Fibroblast of peridontal ligament (primary cell): Measurements from ENCODE around the gene NANOG.
"Not testable (repeated sequence)": the region's sequence is repeated elsewhere in the genome, so short reads cannot be mapped to it uniquely, and the experiment has no call there.

Source experiments
- DNase-seq: peaks from one replicate; pipeline ENCODE4 v3.0.0-alpha.2; 2010; ENCODE audit errors: extremely low read depth

NANOG gene

DNA sequence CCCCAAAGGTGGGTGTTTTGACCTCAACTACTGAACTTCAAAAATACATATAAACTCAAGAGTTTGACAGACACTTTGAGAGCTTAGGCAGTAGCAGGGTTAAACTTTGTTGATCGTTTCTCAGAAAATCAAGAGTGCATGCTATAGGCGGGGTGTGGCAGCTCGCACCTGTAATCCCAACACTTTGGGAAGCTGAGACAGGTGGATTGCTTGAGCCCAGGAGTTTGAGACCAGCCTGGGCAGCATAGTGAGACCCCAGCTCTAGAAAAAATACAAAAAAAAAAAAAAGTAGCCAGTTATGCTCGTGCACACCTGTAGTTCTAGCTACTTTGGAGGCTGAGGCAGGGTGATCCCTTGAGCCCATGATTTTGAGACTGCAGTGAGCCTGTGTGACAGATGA, 12.3 kb downstream of the NANOG start:
- DNase-seq, result no peak

DNA sequence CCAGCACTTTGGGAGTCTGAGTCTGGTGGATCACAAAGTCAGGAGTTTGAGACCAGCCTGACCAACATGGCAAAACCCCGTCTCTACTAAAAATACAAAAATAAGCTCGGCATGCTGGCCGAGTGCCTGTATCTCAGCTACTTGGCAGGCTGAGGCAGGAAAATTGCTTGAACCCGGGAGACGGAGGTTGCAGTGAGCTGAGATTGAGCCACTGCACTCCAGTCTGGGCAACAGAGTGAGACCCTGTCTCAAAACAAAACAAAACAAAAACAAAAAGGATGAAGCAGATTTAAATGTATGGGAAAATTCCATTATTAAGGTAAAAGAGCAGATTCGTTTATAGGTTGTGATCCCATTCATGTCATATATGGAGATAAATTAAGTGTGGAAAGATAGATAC, 17.1 kb downstream of the NANOG start:
- DNase-seq, result not testable (repeated sequence)

DNA sequence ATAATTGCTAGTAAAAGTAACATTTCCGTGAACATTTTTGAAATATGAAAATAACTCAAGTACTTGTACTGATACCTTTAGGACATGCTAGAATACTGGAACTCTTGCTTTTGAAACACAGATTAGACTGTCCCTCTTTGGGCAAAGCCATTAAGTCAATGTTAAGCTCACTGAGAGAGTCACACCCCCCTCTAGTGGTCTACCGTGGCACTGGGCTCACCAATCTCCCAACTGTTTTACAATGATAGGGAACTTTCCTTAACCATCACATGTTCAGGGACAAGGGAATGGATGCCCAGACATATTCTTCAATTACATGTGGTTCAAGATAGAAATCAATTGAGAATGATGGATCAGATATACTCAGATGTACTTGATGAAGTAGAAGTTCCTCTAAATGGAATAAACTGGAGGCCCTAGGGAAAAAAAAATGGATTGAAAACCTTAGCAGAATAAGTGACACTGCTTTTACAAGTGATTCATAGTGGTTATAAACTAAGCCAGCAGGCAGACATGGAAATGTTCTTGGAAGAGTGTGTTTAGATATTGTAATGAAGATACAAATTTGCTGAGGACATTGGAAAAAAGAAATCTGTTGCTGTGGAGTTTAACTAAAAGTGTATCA, 17.8 kb downstream of the NANOG start:
- peak; percentile 83 for DNase-seq

DNA sequence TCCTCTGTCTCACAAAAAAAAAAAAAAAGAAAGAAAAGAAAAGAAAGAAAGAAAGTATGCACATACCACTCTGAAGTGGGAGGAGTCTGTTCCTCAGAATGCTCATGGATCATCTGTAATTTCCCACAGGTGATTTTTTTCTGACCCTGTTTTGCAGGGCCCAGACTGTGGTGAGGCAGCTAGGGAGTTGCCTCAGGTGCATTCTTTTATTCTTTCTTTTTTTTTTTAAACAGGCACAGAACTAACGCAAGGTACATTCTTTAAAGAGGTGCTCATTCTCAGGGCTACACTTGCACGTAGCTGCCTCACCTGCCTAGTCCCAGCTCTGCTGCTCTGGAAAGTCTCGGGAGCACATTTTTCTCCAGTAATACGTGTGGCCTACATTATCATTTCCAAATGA, 36.6 kb downstream of the NANOG start:
- not testable (repeated sequence) for DNase-seq

DNA sequence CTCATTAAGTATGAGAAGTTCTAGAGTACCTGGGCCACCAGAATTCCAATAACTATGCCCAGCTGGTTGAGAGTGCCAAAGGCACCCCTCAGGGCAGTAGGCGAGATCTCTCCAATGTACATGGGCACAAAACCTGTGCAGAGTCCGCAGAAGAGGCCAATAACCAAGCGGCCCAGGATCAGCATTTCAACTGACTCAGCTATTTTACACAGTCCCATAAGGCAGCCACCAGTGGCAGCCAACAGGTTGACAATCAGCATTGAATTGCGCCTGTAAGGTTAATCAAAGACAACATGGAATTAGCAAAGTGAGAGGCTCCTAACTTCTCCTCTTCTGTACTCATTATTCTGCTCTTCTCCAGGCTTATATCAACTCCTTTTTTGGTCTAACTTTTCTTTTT, 40.5 kb downstream of the NANOG start:
- not testable (repeated sequence) for DNase-seq

DNA sequence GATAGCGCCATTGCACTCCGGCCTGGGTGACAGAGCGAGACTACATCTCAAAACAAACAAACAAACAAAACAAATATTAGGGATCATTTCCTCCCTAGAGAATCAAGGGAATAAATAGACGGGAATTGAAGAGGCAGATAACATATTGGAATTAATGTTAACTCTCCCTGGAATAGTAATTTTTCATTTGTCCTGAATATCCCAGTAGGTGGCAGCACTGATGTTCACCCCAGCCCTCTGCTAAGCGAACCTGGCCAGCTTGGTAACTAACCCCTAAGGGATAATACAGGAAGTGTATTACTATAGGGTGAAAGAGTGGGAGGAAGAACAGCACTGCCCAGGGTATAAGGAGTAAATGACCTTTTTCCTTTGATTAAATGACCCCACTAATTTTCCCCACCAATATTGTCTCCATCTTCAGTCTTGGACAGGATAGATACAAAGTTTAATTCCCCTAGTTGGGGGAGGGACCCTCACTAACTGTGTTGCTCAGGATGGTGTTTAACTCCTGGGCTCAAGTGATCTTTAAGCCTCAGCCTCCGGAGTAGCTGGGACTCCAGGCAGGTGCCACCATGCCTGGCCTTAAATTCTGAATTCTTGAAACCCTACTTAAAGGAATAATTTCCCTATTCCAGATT, 43.0 kb downstream of the NANOG start:
- DNase-seq, result peak; percentile 52

DNA sequence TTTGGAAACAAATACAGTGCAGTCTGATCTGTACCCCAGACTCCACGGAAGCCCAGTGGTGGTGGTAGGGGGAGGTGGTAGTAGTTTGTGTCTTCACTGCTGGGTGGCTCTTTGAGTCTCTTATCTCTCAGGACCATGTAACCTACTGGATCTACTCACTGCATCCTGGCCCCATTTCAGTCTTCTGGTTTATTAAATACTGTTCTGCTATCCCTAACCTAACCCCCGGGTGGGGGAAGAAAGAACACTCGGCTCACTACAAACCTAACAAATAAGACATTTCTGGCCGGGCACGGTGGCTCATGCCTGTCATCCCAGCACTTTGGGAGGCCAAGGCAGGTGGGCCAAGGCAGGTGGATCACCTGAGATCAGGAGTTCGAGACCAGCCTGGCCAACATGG, 44.0 kb downstream of the NANOG start:
- DNase-seq, result not testable (repeated sequence)

DNA sequence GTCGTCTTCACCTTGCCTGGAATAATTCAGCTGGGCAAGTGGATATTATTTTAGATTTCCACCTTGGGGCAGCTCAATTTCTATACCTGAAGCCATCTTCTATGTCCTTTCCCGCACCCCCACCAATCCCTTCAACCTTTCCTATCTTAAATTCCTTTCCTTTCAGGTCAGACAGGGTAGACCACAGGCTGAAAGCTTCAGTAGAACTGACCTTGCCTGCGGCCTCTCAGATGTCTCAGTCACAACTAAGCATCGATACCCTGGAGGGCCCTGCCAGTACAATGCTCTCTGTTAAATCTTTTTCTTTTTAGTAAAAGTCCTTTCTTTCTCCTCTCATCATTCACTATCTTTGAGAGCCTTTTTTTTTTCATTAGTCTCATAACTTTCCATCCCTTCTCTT, 44.6 kb downstream of the NANOG start:
- no peak for DNase-seq

DNA sequence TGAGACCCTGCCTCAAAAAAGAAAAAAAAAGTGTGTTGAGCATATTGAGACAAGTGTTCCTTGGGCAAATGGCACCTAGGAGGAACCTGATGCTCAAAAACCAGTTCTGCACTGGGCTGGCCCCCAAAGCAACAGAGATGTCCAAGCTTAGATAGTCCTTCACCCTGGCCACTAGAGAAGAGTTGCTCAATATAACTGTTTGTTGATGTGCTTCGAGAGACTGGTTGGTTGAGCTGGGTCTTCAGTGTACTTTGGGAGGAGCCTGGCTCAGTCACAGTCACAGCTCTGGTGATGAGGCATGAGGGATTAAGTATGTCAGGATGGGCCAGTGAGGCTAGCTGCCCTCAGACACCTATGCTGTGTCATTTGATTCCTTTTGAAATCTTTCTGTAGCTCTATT, 45.5 kb downstream of the NANOG start:
- DNase-seq, result no peak

DNA sequence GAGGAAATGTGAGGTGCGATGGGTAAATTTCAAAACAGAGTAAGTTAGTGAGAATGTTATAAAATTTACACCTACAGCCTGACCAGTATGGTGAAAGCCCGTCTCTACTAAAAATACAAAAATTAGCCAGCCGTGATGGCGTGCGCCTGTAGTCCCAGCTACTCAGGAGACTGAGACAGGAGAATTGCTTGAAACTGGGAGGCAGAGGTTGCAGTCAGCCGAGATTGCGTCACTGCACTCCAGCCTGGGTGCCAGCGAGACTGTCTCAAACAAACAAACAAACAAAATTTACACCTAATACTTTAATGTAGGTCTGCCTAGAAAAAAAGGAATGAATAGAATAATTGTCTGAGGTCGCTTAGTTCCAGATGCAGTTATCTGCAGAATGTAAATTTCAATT, 45.9 kb downstream of the NANOG start:
- DNase-seq, result no peak

DNA sequence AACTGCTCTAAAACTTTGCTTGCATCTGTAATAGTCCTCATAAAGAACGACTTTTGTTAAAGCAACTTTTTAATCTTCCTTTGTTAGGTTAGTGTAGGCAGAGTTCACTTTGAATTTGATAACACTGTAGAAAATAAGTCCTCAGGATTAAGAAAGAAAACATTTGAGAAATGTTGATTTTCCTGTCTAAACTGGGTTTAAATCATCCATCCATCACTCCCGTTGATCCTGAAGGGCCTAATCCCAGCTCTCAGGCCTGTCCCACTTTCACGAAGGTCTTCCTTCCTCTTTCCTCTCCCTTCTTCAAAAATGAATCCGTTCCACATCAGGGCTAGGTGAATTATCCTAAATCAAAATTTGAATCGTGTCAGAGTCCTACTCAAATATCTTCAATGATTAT, 46.6 kb downstream of the NANOG start:
- no peak for DNase-seq

DNA sequence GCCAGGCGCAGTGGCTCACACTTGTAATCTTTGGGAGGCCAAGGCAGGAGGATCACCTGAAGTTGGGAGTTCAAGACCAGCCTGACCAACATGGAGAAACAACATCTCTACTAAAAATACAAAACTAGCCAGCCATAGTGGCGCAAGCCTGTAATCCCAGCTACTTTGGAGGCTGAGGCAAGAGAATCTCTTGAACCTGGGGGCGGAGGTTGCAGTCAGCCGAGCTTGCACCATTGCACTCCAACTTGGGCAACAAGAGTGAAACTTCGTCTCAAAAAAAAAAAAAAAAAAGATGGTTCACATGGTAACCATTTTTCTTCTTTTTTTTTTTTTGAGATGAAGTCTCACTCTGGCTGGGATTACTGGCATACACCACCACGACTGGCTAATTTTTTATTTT, 48.2 kb downstream of the NANOG start:
- no peak for DNase-seq

DNA sequence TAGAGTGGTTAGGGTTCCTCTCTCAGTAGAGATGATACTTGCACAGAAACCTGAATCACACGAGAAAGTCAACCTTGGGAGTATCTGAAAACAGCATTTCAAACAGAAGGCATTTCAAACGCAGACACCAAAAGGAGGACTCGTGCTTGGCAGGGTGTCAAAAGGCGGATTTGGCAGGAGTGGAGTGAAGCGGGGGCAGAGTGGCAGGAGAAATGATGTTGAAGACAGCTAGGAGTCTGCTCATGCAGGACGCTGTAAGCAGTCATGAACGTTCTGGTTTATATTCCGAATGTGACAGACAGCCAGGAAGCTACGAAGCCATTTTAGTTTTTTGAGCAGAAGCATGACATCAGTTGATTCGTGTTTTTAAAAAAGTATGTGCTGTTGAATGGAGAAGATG, 50.0 kb downstream of the NANOG start:
- peak; percentile 10 for DNase-seq

DNA sequence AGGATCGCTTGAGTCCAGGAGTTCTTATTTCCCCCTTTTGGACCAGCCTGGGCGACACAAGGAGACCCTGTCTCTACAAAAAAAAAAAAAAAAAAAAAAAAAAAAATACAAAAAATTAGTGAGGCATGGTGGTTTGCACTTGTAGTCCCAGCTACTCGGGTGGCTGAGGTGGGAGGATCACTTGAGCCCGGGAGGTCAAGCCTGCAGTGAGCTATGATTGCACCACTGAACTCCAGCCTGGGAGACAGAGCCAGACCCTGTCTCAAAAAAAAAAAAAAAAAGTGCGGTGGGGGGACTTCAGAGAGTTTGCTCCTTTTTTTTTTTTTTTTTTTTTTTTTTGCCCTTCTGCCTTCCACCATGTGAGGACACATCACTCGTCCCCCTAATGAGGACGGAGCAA, 50.6 kb downstream of the NANOG start:
- DNase-seq, result not testable (repeated sequence)

DNA sequence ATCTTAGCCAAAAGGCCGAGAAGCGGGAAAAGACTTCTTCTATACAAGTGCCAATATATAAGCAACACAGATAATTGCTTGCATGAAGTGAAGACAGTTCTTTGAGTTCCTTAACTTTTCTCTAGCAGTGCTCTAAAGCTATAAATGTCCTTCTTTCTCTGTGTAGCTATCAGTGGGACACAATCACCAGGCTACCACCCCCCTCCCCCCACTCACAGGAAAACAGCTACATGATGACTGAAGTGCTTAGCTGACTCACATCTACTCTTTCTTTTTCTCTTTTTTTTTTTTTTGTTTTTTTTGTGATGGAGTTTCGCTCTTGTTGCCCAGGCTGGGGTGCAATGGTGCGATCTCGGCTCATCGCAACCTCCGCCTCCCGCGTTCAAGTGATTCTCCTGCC, 53.2 kb downstream of the NANOG start:
- not testable (repeated sequence) for DNase-seq

DNA sequence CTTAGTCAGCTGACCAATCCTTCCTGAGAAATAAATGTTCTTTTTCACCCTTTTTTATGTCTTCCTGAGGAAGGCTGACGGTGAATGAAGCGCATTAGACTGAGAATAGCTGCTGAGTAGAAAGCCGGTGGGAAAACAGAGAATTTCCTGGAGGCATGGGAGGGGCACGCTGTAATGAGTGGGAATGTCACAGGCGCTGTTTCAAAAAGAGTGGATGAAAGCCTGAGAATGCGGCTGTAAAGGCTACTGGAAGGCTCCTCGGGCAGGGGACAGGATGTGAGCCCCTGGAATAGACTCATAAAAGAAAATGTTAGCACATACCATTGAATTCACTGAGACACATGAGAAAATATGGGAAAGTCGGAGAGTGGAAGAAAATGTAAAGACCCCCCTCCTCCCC, 53.9 kb downstream of the NANOG start:
- DNase-seq, result not testable (repeated sequence)

DNA sequence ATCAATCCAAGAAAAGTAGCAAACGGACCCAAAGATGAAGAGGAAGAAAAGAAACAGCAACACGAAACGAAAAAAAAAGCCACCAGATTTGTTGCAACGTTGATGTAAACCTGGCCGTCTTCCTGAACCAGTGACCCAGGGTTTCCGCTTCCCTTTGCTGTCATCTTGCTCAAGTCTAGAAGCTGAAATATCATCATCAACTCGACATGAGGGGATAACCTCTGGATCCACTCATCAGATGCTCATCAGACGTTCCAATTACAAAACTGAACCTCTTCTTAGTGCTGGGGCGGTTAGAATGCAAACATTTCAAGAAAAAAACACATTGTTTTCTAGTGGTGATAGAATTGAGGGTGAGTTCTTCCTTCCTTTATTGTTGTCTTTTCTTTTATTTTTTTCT, 54.4 kb downstream of the NANOG start:
- DNase-seq, result peak; percentile 13

DNA sequence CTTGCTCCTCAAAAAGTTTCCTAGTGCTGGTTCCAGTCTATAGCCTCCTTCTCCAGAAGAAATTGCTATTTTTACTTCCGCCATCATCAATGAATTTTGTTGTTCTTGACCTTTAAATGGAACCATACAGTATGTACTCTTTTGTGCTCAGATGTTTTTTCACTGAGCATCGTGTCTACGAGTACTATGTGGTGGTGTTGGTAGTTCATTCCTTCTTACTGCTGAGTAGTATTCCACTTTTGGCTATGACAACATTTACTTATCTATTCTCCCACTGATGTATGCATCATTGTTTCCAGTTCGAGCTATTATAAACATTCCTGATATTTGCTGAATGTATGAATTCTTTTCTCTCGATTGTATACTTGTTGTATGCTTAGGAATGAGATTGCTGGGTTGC, 54.9 kb downstream of the NANOG start:
- DNase-seq, result no peak

DNA sequence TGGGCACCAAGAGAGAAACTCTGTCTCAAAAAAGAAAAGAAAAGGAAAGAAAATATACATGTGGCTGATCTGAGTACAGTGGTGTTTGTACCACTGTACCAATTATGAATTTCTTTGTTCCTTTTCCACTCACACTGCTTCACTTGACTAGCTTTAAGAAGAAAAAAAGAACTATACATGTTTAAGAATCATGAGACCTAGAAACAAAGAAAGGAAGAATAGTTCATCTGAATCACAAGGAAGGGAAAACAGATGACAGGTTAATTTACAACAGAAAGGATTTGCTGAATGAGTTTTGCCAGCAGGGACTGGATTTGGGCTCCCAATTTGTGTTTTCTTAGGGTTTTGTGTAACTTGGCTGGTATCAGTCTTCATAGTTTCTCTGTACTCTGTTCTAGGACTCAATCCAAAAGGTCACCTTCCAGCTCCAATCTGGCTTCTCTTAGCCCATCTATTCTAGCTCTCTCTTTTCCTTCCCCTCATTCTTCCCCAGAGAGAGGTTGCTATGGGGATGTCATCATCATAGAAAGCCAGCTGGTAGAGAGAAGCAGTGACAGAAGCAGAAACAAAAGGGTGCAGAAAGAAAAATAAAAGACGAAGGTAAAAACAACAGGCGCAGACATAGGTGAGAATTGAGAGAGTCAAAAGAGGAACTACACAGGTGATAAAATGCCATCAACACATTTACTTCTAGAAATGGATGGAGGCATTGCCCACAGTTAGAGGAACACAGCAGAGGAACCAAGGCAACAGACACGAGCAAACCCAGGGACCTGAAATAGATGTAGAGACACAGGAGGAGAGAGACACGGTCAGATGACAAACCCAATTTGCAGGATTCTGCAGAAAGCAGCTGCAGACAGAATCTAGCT, 58.3 kb downstream of the NANOG start:
- peak; percentile 14 for DNase-seq

DNA sequence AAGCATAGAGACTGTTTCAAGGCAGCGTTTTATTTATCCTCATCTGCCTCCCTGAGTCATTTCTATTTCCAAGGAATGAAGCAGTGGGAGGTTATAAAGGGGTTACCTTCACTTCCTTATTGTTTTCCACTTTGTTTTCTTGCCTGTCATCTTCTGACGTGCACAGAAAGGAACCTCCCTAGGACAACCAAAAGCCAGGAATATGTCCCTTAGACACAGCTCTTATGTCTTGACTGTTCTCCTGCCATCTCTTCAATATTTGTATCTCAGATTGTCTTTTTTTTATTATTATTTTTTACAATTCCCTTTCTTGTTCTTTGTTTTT, 58.9 kb downstream of the NANOG start:
- not testable (repeated sequence) for DNase-seq
